WTC11 (cell line): ENCODE data around the gene CYRIA. TPM values are rescaled to one million over a fixed set of nuclear protein-coding genes. Genes with fewer than 3 reads are reported as not detected.

Experiments
- ATAC-seq: fragments of 200-7000 bp; cut with Tn5 transposase; 2 replicates; pipeline ENCODE4 v1.10.0; 2021; ENCODE audit warnings: mild to moderate bottlenecking, moderate library complexity
- CTCF ChIA-PET: fragments of 300-600 bp; sonication (Branson Sonifier 250); formaldehyde crosslinking; loops from one replicate; lab custom pipeline; 2021; ENCODE audit warnings: antibody characterized with exemption; lab: Charles Lee
- POLR2A ChIA-PET: fragments of 350-600 bp; sonication (Branson Sonifier 250); formaldehyde crosslinking; loops from one replicate; lab custom pipeline; 2021; ENCODE audit warnings: antibody characterized with exemption; lab: Charles Lee
- DNase-seq: peaks from one replicate; pipeline ENCODE4 v3.0.0; 2021; ENCODE audit warnings: low spot score
- H3K27ac Mint-ChIP-seq: 2 replicates; pipeline ENCODE4 v1.8.0; 2021; ENCODE audit warnings: mixed read lengths
- H3K27me3 Mint-ChIP-seq: 2 replicates; pipeline ENCODE4 v1.8.0; 2021; ENCODE audit warnings: low read depth, mild to moderate bottlenecking, moderate library complexity, mixed read lengths
- H3K36me3 Mint-ChIP-seq: 2 replicates; pipeline ENCODE4 v1.8.0; 2021; ENCODE audit warnings: mixed read lengths
- H3K4me1 Mint-ChIP-seq: 2 replicates; pipeline ENCODE4 v1.8.0; 2022; ENCODE audit warnings: mixed read lengths
- H3K4me3 Mint-ChIP-seq: 2 replicates; pipeline ENCODE4 v1.8.0; 2021; ENCODE audit warnings: mild to moderate bottlenecking, moderate library complexity, mixed read lengths
- H3K9me3 Mint-ChIP-seq: 2 replicates; pipeline ENCODE4 v1.8.0; 2021; ENCODE audit warnings: mixed read lengths
- CBFB ChIP-seq: sonication (generic); formaldehyde crosslinking; IDR thresholded peaks from 2 replicates; pipeline ENCODE4 v1.8.1; 2022; ENCODE audit warnings: mild to moderate bottlenecking, low read depth, missing genetic modification reagents
- CREB1 ChIP-seq: sonication (generic); formaldehyde crosslinking; IDR thresholded peaks from 2 replicates; pipeline ENCODE4 v1.8.0; 2023; ENCODE audit warnings: mild to moderate bottlenecking, missing genetic modification reagents
- JAZF1 ChIP-seq: fragments of 250-450 bp; sonication (Bioruptor Pico); IDR thresholded peaks from 2 replicates; pipeline ENCODE4 v1.9.0; 2021; ENCODE audit warnings: moderate library complexity, mild to moderate bottlenecking, inconsistent platforms
- MXD4 ChIP-seq: fragments of 250-450 bp; sonication (Bioruptor Pico); IDR thresholded peaks from 2 replicates; pipeline ENCODE4 v1.8.0; 2021; ENCODE audit warnings: mild to moderate bottlenecking, moderate library complexity, borderline replicate concordance
- MYBL2 ChIP-seq: sonication (generic); formaldehyde crosslinking; IDR thresholded peaks from 2 replicates; pipeline ENCODE4 v1.8.1; 2023; ENCODE audit warnings: mild to moderate bottlenecking, moderate library complexity, missing genetic modification reagents
- NFE2L1 ChIP-seq: sonication (generic); formaldehyde crosslinking; IDR thresholded peaks from 2 replicates; pipeline ENCODE4 v1.8.1; 2023; ENCODE audit warnings: missing genetic modification reagents
- NFYB ChIP-seq: sonication (generic); formaldehyde crosslinking; conservative IDR thresholded peaks from 2 replicates; pipeline ENCODE4 v1.8.0; 2022; ENCODE audit warnings: low read depth, missing genetic modification reagents
- RELA ChIP-seq: sonication (generic); formaldehyde crosslinking; IDR thresholded peaks from 2 replicates; pipeline ENCODE4 v1.8.1; 2022; ENCODE audit warnings: missing genetic modification reagents, mild to moderate bottlenecking, borderline replicate concordance
- ZNF396 ChIP-seq: fragments of 250-450 bp; sonication (Bioruptor Pico); IDR thresholded peaks from 2 replicates; pipeline ENCODE4 v1.8.0; 2021; ENCODE audit warnings: mild to moderate bottlenecking, moderate library complexity, borderline replicate concordance
- ZNF423 ChIP-seq: fragments of 250-450 bp; sonication (Bioruptor Pico); IDR thresholded peaks from 2 replicates; pipeline ENCODE4 v2.1.2; 2022; ENCODE audit warnings: mild to moderate bottlenecking, moderate library complexity
- ZNF671 ChIP-seq: fragments of 250-450 bp; sonication (Bioruptor Pico); IDR thresholded peaks from 2 replicates; pipeline ENCODE4 v1.8.0; 2021; ENCODE audit warnings: mild to moderate bottlenecking
- total RNA-seq: library from RNA; stranded (reverse); gene quantifications from 3 replicates; pipeline ENCODE4 v1.2.3, GENCODE V29; 2021
- TF ChIP-seq, protein P1 (sequence below): sonication (generic); formaldehyde crosslinking; IDR thresholded peaks from 2 replicates; pipeline ENCODE4 v1.8.1; 2022; ENCODE audit warnings: low read depth, mild to moderate bottlenecking, moderate library complexity, missing genetic modification reagents, borderline replicate concordance
- TF ChIP-seq, protein P2 (sequence below): sonication (generic); formaldehyde crosslinking; IDR thresholded peaks from 2 replicates; pipeline ENCODE4 v1.8.1; 2022; ENCODE audit warnings: missing genetic modification reagents, borderline replicate concordance
- TF ChIP-seq, protein P3 (sequence below): sonication (generic); formaldehyde crosslinking; IDR thresholded peaks from 2 replicates; pipeline ENCODE4 v1.8.1; 2022; ENCODE audit warnings: mild to moderate bottlenecking, missing genetic modification reagents, moderate library complexity, borderline replicate concordance
- TF ChIP-seq, protein P4 (sequence below): sonication (generic); formaldehyde crosslinking; conservative IDR thresholded peaks from 2 replicates; pipeline ENCODE4 v1.8.1; 2022; ENCODE audit warnings: mild to moderate bottlenecking, missing genetic modification reagents
- TF ChIP-seq, protein P5 (sequence below): sonication (generic); formaldehyde crosslinking; IDR thresholded peaks from 2 replicates; pipeline ENCODE4 v1.8.0; 2023; ENCODE audit warnings: mild to moderate bottlenecking, missing genetic modification reagents
- TF ChIP-seq, protein P6 (sequence below): fragments of 250-450 bp; sonication (Bioruptor Pico); conservative IDR thresholded peaks from 2 replicates; pipeline ENCODE4 v1.9.0; 2021; ENCODE audit warnings: mild to moderate bottlenecking
- TF ChIP-seq, protein P7 (sequence below): sonication (generic); formaldehyde crosslinking; IDR thresholded peaks from 2 replicates; pipeline ENCODE4 v1.8.1; 2022; ENCODE audit warnings: low read depth, missing genetic modification reagents, borderline replicate concordance
- TF ChIP-seq, protein P8 (sequence below): sonication (generic); formaldehyde crosslinking; IDR thresholded peaks from 2 replicates; pipeline ENCODE4 v1.8.1; 2023; ENCODE audit warnings: mild to moderate bottlenecking, moderate library complexity, missing genetic modification reagents
- TF ChIP-seq, protein P9 (sequence below): sonication (generic); formaldehyde crosslinking; IDR thresholded peaks from 2 replicates; pipeline ENCODE4 v1.8.1; 2023; ENCODE audit warnings: mild to moderate bottlenecking, missing genetic modification reagents, moderate library complexity

The CYRIA gene
- total RNA-seq, 1 experiment from 2014 or later, result 8.3 TPM

DNA sequence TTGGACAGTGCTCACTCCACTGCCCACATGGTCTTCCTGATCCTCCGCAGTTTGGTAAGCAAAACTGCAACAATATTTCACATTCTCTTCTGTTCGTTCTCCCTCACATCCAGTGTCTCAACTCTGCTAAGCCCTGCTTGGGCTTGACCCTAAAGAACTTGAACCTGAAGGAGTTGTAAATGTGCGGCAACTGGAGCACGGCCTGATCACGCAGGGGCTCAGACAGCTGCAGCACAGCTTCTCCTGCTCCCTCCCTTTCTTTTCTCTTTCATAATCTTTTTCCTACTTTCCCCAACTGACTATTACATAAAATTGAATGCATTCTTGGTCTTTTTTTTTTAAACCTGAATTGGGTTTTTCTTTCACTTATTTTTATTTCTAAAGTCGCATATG lies 10.2 kb downstream of the CYRIA start (continued):
- TF ChIP-seq, protein P1, sequence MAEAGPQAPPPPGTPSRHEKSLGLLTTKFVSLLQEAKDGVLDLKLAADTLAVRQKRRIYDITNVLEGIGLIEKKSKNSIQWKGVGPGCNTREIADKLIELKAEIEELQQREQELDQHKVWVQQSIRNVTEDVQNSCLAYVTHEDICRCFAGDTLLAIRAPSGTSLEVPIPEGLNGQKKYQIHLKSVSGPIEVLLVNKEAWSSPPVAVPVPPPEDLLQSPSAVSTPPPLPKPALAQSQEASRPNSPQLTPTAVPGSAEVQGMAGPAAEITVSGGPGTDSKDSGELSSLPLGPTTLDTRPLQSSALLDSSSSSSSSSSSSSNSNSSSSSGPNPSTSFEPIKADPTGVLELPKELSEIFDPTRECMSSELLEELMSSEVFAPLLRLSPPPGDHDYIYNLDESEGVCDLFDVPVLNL, result no peak
- TF ChIP-seq, protein P2, sequence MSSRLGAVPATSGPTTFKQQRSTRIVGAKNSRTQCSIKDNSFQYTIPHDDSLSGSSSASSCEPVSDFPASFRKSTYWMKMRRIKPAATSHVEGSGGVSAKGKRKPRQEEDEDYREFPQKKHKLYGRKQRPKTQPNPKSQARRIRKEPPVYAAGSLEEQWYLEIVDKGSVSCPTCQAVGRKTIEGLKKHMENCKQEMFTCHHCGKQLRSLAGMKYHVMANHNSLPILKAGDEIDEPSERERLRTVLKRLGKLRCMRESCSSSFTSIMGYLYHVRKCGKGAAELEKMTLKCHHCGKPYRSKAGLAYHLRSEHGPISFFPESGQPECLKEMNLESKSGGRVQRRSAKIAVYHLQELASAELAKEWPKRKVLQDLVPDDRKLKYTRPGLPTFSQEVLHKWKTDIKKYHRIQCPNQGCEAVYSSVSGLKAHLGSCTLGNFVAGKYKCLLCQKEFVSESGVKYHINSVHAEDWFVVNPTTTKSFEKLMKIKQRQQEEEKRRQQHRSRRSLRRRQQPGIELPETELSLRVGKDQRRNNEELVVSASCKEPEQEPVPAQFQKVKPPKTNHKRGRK (CRISPR knock-in tag), result no peak
- no peak for TF ChIP-seq CREB1 (CRISPR knock-in tag)
- no peak for TF ChIP-seq ZNF396
- TF ChIP-seq, protein P3, sequence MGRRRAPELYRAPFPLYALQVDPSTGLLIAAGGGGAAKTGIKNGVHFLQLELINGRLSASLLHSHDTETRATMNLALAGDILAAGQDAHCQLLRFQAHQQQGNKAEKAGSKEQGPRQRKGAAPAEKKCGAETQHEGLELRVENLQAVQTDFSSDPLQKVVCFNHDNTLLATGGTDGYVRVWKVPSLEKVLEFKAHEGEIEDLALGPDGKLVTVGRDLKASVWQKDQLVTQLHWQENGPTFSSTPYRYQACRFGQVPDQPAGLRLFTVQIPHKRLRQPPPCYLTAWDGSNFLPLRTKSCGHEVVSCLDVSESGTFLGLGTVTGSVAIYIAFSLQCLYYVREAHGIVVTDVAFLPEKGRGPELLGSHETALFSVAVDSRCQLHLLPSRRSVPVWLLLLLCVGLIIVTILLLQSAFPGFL (CRISPR knock-in tag), result no peak

DNA sequence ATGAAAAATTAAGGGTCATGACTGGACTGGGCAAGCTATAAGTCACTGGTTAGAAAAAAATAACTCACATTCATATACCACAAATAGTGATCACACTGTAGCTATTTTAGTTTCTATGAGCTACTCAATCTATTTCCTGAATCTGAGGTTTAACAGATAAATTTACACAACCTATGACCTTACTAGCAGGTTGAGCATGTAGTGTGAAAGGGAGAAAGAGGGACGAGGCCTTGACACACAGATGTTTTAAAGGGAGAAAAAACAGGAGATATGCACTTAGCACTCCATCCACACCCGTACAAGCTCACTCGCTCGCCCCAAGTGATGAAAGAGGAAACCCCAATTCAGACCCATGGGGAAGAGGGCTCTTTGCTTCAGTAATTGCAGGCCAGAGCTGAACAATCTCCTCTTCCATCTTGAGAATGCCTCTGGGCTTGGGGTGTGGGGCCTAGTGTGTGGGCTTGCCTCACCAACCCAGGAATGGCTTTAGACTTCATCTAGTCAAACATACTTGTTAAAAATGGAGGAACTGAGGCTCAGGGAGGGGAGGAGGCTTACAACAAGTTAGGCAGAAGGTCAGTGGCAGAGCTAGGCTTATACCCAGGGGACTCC lies 10.7 kb downstream of the CYRIA start:
- Mint-ChIP-seq H3K36me3 (no peaks in the 10 kb centered on the region), H3K9me3 (no peaks in the 10 kb centered on the region), H3K4me1 (peaks cover 53% of the 10 kb centered on the region), H3K4me3 (no peak overlapping the region), H3K27ac (no peak overlapping the region), H3K27me3 (no peaks in the 10 kb centered on the region)
- no peak for ATAC-seq
- CTCF ChIA-PET, result no interaction called here
- POLR2A ChIA-PET, result no interaction called here
- DNase-seq, result no peak
- TF ChIP-seq, protein P4, sequence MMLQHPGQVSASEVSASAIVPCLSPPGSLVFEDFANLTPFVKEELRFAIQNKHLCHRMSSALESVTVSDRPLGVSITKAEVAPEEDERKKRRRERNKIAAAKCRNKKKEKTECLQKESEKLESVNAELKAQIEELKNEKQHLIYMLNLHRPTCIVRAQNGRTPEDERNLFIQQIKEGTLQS (CRISPR knock-in tag), result no peak
- TF ChIP-seq NFYB (CRISPR knock-in tag), result no peak
- TF ChIP-seq, protein P5, sequence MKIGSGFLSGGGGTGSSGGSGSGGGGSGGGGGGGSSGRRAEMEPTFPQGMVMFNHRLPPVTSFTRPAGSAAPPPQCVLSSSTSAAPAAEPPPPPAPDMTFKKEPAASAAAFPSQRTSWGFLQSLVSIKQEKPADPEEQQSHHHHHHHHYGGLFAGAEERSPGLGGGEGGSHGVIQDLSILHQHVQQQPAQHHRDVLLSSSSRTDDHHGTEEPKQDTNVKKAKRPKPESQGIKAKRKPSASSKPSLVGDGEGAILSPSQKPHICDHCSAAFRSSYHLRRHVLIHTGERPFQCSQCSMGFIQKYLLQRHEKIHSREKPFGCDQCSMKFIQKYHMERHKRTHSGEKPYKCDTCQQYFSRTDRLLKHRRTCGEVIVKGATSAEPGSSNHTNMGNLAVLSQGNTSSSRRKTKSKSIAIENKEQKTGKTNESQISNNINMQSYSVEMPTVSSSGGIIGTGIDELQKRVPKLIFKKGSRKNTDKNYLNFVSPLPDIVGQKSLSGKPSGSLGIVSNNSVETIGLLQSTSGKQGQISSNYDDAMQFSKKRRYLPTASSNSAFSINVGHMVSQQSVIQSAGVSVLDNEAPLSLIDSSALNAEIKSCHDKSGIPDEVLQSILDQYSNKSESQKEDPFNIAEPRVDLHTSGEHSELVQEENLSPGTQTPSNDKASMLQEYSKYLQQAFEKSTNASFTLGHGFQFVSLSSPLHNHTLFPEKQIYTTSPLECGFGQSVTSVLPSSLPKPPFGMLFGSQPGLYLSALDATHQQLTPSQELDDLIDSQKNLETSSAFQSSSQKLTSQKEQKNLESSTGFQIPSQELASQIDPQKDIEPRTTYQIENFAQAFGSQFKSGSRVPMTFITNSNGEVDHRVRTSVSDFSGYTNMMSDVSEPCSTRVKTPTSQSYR, result no peak
- TF ChIP-seq NFE2L1 (CRISPR knock-in tag), result no peak
- no peak for TF ChIP-seq MXD4 (CRISPR knock-in tag)
- no peak for TF ChIP-seq MYBL2 (CRISPR knock-in tag)
- TF ChIP-seq, protein P6, sequence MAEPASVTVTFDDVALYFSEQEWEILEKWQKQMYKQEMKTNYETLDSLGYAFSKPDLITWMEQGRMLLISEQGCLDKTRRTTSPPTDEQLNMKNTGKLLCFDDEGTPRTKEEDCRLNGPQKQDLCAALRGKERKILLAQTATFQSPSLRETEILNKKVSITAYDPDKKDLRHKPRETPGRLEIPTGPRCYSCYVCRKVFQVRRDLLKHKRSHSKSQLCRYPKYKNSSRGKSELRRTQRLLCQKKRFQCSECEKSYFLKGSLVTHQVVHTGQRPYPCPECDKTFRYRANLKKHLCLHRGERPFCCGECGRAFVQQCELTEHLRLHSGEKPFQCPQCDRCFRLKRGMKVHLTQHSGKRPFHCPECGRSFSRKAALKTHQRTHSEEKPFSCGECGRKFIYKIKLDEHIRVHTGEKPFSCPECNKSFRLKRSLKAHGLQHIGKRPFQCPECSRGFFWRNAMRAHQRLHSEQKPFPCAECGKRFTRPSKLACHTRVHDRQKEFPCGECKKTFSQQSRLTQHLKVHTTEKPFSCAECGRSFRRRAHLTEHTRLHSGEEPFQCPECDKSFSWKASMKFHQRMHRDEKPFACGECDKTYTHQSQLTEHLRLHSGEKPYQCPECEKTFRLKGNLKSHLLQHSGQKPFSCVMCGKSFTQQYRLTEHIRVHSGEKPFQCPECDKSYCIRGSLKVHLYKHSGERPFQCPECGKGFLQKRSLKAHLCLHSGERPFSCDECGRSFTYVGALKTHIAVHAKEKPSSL, result no peak
- no peak for TF ChIP-seq RELA (CRISPR knock-in tag)
- no peak for TF ChIP-seq CBFB
- no peak for TF ChIP-seq ZNF671 (CRISPR knock-in tag)
- no peak for TF ChIP-seq ZNF423 (CRISPR knock-in tag)
- TF ChIP-seq, protein P7, sequence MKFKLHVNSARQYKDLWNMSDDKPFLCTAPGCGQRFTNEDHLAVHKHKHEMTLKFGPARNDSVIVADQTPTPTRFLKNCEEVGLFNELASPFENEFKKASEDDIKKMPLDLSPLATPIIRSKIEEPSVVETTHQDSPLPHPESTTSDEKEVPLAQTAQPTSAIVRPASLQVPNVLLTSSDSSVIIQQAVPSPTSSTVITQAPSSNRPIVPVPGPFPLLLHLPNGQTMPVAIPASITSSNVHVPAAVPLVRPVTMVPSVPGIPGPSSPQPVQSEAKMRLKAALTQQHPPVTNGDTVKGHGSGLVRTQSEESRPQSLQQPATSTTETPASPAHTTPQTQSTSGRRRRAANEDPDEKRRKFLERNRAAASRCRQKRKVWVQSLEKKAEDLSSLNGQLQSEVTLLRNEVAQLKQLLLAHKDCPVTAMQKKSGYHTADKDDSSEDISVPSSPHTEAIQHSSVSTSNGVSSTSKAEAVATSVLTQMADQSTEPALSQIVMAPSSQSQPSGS (CRISPR knock-in tag), result no peak
- no peak for TF ChIP-seq ZNF396
- TF ChIP-seq JAZF1, result no peak
- TF ChIP-seq, protein P8, sequence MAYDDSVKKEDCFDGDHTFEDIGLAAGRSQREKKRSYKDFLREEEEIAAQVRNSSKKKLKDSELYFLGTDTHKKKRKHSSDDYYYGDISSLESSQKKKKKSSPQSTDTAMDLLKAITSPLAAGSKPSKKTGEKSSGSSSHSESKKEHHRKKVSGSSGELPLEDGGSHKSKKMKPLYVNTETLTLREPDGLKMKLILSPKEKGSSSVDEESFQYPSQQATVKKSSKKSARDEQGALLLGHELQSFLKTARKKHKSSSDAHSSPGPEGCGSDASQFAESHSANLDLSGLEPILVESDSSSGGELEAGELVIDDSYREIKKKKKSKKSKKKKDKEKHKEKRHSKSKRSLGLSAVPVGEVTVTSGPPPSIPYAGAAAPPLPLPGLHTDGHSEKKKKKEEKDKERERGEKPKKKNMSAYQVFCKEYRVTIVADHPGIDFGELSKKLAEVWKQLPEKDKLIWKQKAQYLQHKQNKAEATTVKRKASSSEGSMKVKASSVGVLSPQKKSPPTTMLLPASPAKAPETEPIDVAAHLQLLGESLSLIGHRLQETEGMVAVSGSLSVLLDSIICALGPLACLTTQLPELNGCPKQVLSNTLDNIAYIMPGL (CRISPR knock-in tag), result no peak
- TF ChIP-seq, protein P9, sequence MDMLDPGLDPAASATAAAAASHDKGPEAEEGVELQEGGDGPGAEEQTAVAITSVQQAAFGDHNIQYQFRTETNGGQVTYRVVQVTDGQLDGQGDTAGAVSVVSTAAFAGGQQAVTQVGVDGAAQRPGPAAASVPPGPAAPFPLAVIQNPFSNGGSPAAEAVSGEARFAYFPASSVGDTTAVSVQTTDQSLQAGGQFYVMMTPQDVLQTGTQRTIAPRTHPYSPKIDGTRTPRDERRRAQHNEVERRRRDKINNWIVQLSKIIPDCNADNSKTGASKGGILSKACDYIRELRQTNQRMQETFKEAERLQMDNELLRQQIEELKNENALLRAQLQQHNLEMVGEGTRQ (CRISPR knock-in tag), result no peak
